A549 (cell line): ENCODE data around the gene MUC2. TPM values are rescaled to one million over a fixed set of nuclear protein-coding genes. Genes with fewer than 3 reads are reported as not detected.
A peak's percentile ranks its signal among the peaks of the same experiment; 100 is the strongest.

Experiments used
- ATAC-seq, 2 experiments: fragments of 200-7000 bp in 1 of 2; fragments of >200 bp in 1 of 2; cut with Nextera tagmentation in 1 of 2; cut with Tn5 transposase in 1 of 2; 3 replicates each; pipeline versions ENCODE4 v1.8.0 to v1.9.1; 2018 to 2020; ENCODE audit warnings: mild to moderate bottlenecking in 1 of 2, moderate library complexity in 1 of 2
- CTCF ChIA-PET: fragments of 300-600 bp; sonication (Branson Sonifier 250); formaldehyde crosslinking; extraction: SDS; loops from one replicate; lab custom pipeline; 2021; ENCODE audit warnings: antibody characterized with exemption, inconsistent platforms; lab: Yijun Ruan, JAX
- POLR2A ChIA-PET: fragments of 350-600 bp; formaldehyde crosslinking; extraction: SDS; loops from one replicate; lab custom pipeline; 2021; ENCODE audit warnings: antibody characterized with exemption, inconsistent platforms; lab: Yijun Ruan, JAX
- DNase-seq, 2 experiments: peaks; one replicate each; pipeline versions ENCODE4 v3.0.0 to v3.0.0-alpha.2; 2011 to 2016; ENCODE audit warnings: low read depth in 1 of 2, low spot score in 1 of 2
- FAIRE-seq: peaks from 2 replicates; lab custom pipeline; 2011; peaks lifted over from hg19 to GRCh38; lab: Jason Lieb, UNC
- H3K27ac ChIP-seq, 2 experiments: fragments of >200 bp; sonication (Bioruptor Twin); formaldehyde crosslinking; 3 replicates each; pipeline ENCODE4 v1.5.1; 2016 to 2017
- H3K4me1 ChIP-seq: fragments of >200 bp; sonication (Bioruptor Twin); formaldehyde crosslinking; 3 replicates; pipeline ENCODE4 v1.6.1; 2016
- H3K4me2 ChIP-seq: fragments of >200 bp; sonication (Bioruptor Twin); formaldehyde crosslinking; 3 replicates; pipeline ENCODE4 v1.6.1; 2016
- H3K4me3 ChIP-seq: fragments of >200 bp; sonication (Bioruptor Twin); formaldehyde crosslinking; 3 replicates; pipeline ENCODE4 v1.5.1; 2016
- H3K9me3 ChIP-seq: fragments of >200 bp; sonication (Bioruptor Twin); formaldehyde crosslinking; 3 replicates; pipeline ENCODE4 v1.6.1; 2016
- CBX8 ChIP-seq: fragments of 200-600 bp; sonication (generic); IDR thresholded peaks from 2 replicates; pipeline ENCODE4 v1.6.1; 2016
- CHD2 ChIP-seq: fragments of 150-350 bp; IDR thresholded peaks from 2 replicates; pipeline ENCODE4 v1.6.1; 2014; ENCODE audit warnings: low read length; ENCODE audit not compliant: partially characterized antibody
- EHF ChIP-seq: fragments of 250-450 bp; sonication (Bioruptor Pico); IDR thresholded peaks from 2 replicates; pipeline ENCODE4 v1.5.0; 2020; ENCODE audit warnings: mild to moderate bottlenecking
- EHMT2 ChIP-seq: fragments of 200-600 bp; sonication (generic); IDR thresholded peaks from 2 replicates; pipeline ENCODE4 v1.6.1; 2016; ENCODE audit warnings: antibody characterized with exemption, low read depth, mild to moderate bottlenecking, moderate library complexity
- ESRRA ChIP-seq: fragments of 150-350 bp; IDR thresholded peaks from 2 replicates; pipeline ENCODE4 v1.6.1; 2014; ENCODE audit warnings: mild to moderate bottlenecking, low read length, borderline replicate concordance
- FOSL2 ChIP-seq, 2 experiments: fragments of 450-650 bp in 1 of 2; fragments of >200 bp in 1 of 2; sonication (Bioruptor Twin) in 1 of 2; formaldehyde crosslinking; IDR thresholded peaks; 2 replicates each; pipeline versions ENCODE4 v1.5.0 to v1.6.1; 2016 to 2020; ENCODE audit warnings: mild to moderate bottlenecking in 1 of 2, moderate library complexity in 1 of 2
- GATA3 ChIP-seq: IDR thresholded peaks from 2 replicates; pipeline ENCODE4 v1.6.1; 2012; ENCODE audit warnings: borderline replicate concordance
- HDAC2 ChIP-seq: fragments of 200-600 bp; sonication (generic); IDR thresholded peaks from 2 replicates; pipeline ENCODE4 v1.6.1; 2016
- HEYL ChIP-seq: fragments of 250-450 bp; sonication (Bioruptor Pico); IDR thresholded peaks from 2 replicates; pipeline ENCODE4 v1.8.0; 2021; ENCODE audit warnings: mild to moderate bottlenecking, moderate library complexity
- HOXB13 ChIP-seq: fragments of 250-450 bp; sonication (Bioruptor Pico); IDR thresholded peaks from 2 replicates; pipeline ENCODE4 v1.5.0; 2020; ENCODE audit warnings: low read depth, mild to moderate bottlenecking, moderate library complexity
- HOXB5 ChIP-seq: fragments of 250-450 bp; sonication (Bioruptor Pico); IDR thresholded peaks from 2 replicates; pipeline ENCODE4 v1.5.0; 2020; ENCODE audit warnings: mild to moderate bottlenecking, moderate library complexity
- JUNB ChIP-seq: fragments of >200 bp; sonication (Bioruptor Twin); formaldehyde crosslinking; IDR thresholded peaks from 2 replicates; pipeline ENCODE4 v1.6.1; 2016
- MAFK ChIP-seq: fragments of 450-650 bp; IDR thresholded peaks from 2 replicates; pipeline ENCODE4 v1.6.1; 2014; ENCODE audit not compliant: partially characterized antibody
- MYC ChIP-seq: IDR thresholded peaks from 2 replicates; pipeline ENCODE4 v1.6.1; 2012; ENCODE audit warnings: mild to moderate bottlenecking, inconsistent platforms, low read length, improper control_type of control experiment, borderline replicate concordance
- NPAS2 ChIP-seq: fragments of 250-450 bp; sonication (Bioruptor Pico); IDR thresholded peaks from 2 replicates; pipeline ENCODE4 v1.8.0; 2022; ENCODE audit warnings: mild to moderate bottlenecking, moderate library complexity, borderline replicate concordance
- NR3C1 ChIP-seq: fragments of >200 bp; sonication (Bioruptor Twin); formaldehyde crosslinking; IDR thresholded peaks from 3 replicates; pipeline ENCODE4 v1.6.1; 2017
- PHF8 ChIP-seq: fragments of 200-600 bp; sonication (generic); IDR thresholded peaks from 2 replicates; pipeline ENCODE4 v1.6.1; 2016; ENCODE audit warnings: low read depth, mild to moderate bottlenecking, antibody characterized with exemption, moderate library complexity, borderline replicate concordance
- POLR2A ChIP-seq: IDR thresholded peaks from 2 replicates; pipeline ENCODE4 v1.6.1; 2012; ENCODE audit warnings: mild to moderate bottlenecking, low read length
- POLR2AphosphoS2 ChIP-seq: conservative IDR thresholded peaks from 2 replicates; pipeline ENCODE4 v1.6.1; 2012; ENCODE audit warnings: low read length, improper control_type of control experiment, inconsistent platforms
- RFX5 ChIP-seq: fragments of 450-650 bp; IDR thresholded peaks from 2 replicates; pipeline ENCODE4 v1.7.1; 2014; ENCODE audit warnings: antibody characterized with exemption, mild to moderate bottlenecking, moderate library complexity
- RNF2 ChIP-seq: fragments of 200-600 bp; sonication (generic); IDR thresholded peaks from 2 replicates; pipeline ENCODE4 v1.6.1; 2016; ENCODE audit warnings: low read depth, mild to moderate bottlenecking, antibody characterized with exemption, moderate library complexity, borderline replicate concordance
- SREBF2 ChIP-seq: fragments of 450-650 bp; IDR thresholded peaks from 2 replicates; pipeline ENCODE4 v1.6.1; 2014; ENCODE audit warnings: mild to moderate bottlenecking, moderate library complexity
- TFCP2L1 ChIP-seq: fragments of 250-450 bp; sonication (Bioruptor Pico); IDR thresholded peaks from 2 replicates; pipeline ENCODE4 v1.5.0; 2021; ENCODE audit warnings: mild to moderate bottlenecking
- WGBS: methylation state at CpG from one replicate; pipeline ENCODE4 v1.1.6; 2017; ENCODE audit errors: missing lambda C conversion rate; 5-methylcytosine and 5-hydroxymethylcytosine counted together
- polyA plus RNA-seq, 4 experiments: library from polyadenylated mRNA; depleted of rRNA in 3 of 4; stranded (reverse); fragments of >200 nt; fragmentation: RNase III in 1 of 4; extraction: RNeasy Plus Mini Kit Qiagen cat#74134 plus additional on column Dnase treatment in 1 of 4; gene quantifications; 2 replicates in 3 of 4; 3 replicates in 1 of 4; pipeline ENCODE4 v1.2.3, GENCODE V29; 2011 to 2017
- TF ChIP-seq, protein P1 (sequence below): fragments of 150-350 bp; IDR thresholded peaks from 2 replicates; pipeline ENCODE4 v1.6.1; 2014; ENCODE audit warnings: low read depth, mild to moderate bottlenecking, low read length
- TF ChIP-seq, protein P2 (sequence below): fragments of 250-450 bp; sonication (Bioruptor Pico); IDR thresholded peaks from 2 replicates; pipeline ENCODE4 v1.5.0; 2021; ENCODE audit warnings: mild to moderate bottlenecking, moderate library complexity, borderline replicate concordance
- TF ChIP-seq, protein P3 (sequence below): fragments of >200 bp; sonication (Bioruptor Twin); formaldehyde crosslinking; IDR thresholded peaks from 3 replicates; pipeline ENCODE4 v1.5.1; 2016
- TF ChIP-seq, protein P4 (sequence below): fragments of 200-600 bp; sonication (generic); IDR thresholded peaks from 2 replicates; pipeline ENCODE4 v1.6.1; 2016; ENCODE audit warnings: antibody characterized with exemption, mild to moderate bottlenecking, moderate library complexity

The MUC2 gene
- polyA plus RNA-seq, 2 of the 4 experiments (the other 2 are of a cell fraction): 0.01 to 0.03 TPM

DNA sequence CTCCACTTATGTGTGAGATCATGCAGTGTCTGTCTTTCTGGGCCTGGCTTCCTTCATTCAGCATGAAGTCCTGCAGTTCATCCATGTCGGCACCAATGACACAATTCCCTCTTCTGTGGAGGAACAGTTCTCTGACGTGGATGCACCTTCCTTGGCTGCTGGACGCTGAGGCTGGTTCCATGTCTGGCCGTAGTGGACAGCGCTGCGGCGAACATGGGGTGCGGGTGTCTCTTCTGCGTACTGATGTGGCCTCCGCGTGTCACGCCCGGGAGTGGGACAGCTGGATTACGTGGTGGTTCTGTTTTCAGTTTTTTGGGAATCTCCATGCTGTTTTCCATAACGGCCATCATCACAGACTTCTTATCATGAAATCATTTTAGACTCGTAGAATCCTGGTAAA, 16.9 kb upstream of the MUC2 start:
- FAIRE-seq (no peak), DNase-seq (no peak), ATAC-seq (no peak)
- H3K4me3 ChIP-seq: no peak overlapping the region
- no peak for TF ChIP-seq RFX5
- TF ChIP-seq, protein P1, sequence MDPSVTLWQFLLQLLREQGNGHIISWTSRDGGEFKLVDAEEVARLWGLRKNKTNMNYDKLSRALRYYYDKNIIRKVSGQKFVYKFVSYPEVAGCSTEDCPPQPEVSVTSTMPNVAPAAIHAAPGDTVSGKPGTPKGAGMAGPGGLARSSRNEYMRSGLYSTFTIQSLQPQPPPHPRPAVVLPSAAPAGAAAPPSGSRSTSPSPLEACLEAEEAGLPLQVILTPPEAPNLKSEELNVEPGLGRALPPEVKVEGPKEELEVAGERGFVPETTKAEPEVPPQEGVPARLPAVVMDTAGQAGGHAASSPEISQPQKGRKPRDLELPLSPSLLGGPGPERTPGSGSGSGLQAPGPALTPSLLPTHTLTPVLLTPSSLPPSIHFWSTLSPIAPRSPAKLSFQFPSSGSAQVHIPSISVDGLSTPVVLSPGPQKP: no peak
- TF ChIP-seq, protein P2, sequence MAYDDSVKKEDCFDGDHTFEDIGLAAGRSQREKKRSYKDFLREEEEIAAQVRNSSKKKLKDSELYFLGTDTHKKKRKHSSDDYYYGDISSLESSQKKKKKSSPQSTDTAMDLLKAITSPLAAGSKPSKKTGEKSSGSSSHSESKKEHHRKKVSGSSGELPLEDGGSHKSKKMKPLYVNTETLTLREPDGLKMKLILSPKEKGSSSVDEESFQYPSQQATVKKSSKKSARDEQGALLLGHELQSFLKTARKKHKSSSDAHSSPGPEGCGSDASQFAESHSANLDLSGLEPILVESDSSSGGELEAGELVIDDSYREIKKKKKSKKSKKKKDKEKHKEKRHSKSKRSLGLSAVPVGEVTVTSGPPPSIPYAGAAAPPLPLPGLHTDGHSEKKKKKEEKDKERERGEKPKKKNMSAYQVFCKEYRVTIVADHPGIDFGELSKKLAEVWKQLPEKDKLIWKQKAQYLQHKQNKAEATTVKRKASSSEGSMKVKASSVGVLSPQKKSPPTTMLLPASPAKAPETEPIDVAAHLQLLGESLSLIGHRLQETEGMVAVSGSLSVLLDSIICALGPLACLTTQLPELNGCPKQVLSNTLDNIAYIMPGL: no peak
- TF ChIP-seq HDAC2: no peak
- TF ChIP-seq FOSL2 (IDR thresholded peaks at IDR 0.05): no peak
- TF ChIP-seq FOSL2 (CRISPR knock-in tag; IDR thresholded peaks at IDR 0.05): no peak
- TF ChIP-seq RNF2: no peak
- TF ChIP-seq NPAS2 (CRISPR knock-in tag): no peak
- TF ChIP-seq HOXB5 (CRISPR knock-in tag): no peak
- TF ChIP-seq NR3C1: no peak
- TF ChIP-seq MAFK: no peak
- no peak for TF ChIP-seq SREBF2
- TF ChIP-seq EHMT2: no peak
- peaks cover 14% of the 10 kb centered on the region for H3K9me3 ChIP-seq
- H3K27ac ChIP-seq: no peak overlapping the region
- no peak overlapping the region for H3K4me2 ChIP-seq
- WGBS: 96% methylated on average over 16 of the region's 16 CpGs
- H3K4me1 ChIP-seq: peaks cover 41% of the 10 kb centered on the region
- ChIA-PET CTCF (no interaction called here), POLR2A (interaction anchor here (0.7 kb wide), 1 partner anchor 147 kb away, joined by 4 read pairs; the partner anchor contains the start of gene CHID1)

DNA sequence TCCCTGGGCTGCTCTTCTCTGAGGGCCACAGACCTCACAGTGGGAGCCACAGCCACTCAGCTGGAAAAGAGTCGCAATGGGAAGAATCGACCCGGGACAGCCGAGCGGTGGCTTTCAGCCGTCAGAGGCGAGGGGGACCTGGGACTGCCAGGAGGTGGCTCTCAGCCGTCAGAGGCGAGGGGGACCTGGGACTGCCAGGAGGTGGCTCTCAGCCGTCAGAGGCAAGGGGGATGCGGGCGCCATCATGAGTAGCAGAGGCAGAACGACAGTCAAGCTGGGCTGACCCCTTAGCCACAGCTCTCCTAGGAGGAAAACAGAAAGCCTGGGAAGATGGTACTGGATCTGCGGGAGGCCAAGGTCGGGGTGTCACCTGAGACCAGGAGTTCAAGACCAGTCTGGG, 14.9 kb upstream of the MUC2 start:
- peaks cover 22% of the 10 kb centered on the region for H3K4me1 ChIP-seq
- TF ChIP-seq, protein P3, sequence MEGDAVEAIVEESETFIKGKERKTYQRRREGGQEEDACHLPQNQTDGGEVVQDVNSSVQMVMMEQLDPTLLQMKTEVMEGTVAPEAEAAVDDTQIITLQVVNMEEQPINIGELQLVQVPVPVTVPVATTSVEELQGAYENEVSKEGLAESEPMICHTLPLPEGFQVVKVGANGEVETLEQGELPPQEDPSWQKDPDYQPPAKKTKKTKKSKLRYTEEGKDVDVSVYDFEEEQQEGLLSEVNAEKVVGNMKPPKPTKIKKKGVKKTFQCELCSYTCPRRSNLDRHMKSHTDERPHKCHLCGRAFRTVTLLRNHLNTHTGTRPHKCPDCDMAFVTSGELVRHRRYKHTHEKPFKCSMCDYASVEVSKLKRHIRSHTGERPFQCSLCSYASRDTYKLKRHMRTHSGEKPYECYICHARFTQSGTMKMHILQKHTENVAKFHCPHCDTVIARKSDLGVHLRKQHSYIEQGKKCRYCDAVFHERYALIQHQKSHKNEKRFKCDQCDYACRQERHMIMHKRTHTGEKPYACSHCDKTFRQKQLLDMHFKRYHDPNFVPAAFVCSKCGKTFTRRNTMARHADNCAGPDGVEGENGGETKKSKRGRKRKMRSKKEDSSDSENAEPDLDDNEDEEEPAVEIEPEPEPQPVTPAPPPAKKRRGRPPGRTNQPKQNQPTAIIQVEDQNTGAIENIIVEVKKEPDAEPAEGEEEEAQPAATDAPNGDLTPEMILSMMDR: no peak
- TF ChIP-seq CHD2 (no peak), POLR2AphosphoS2 (no peak), GATA3 (no peak), HEYL (CRISPR knock-in tag) (no peak), POLR2A (no peak), JUNB (no peak), ESRRA (no peak), PHF8 (no peak), EHF (CRISPR knock-in tag) (no peak), MYC (no peak), TFCP2L1 (CRISPR knock-in tag) (no peak), MAFK (no peak), CBX8 (no peak), HOXB13 (CRISPR knock-in tag) (no peak), NPAS2 (CRISPR knock-in tag) (no peak)
- TF ChIP-seq, protein P4, sequence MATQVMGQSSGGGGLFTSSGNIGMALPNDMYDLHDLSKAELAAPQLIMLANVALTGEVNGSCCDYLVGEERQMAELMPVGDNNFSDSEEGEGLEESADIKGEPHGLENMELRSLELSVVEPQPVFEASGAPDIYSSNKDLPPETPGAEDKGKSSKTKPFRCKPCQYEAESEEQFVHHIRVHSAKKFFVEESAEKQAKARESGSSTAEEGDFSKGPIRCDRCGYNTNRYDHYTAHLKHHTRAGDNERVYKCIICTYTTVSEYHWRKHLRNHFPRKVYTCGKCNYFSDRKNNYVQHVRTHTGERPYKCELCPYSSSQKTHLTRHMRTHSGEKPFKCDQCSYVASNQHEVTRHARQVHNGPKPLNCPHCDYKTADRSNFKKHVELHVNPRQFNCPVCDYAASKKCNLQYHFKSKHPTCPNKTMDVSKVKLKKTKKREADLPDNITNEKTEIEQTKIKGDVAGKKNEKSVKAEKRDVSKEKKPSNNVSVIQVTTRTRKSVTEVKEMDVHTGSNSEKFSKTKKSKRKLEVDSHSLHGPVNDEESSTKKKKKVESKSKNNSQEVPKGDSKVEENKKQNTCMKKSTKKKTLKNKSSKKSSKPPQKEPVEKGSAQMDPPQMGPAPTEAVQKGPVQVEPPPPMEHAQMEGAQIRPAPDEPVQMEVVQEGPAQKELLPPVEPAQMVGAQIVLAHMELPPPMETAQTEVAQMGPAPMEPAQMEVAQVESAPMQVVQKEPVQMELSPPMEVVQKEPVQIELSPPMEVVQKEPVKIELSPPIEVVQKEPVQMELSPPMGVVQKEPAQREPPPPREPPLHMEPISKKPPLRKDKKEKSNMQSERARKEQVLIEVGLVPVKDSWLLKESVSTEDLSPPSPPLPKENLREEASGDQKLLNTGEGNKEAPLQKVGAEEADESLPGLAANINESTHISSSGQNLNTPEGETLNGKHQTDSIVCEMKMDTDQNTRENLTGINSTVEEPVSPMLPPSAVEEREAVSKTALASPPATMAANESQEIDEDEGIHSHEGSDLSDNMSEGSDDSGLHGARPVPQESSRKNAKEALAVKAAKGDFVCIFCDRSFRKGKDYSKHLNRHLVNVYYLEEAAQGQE: no peak
- TF ChIP-seq, protein P1: no peak
- peaks cover 14% of the 10 kb centered on the region for H3K9me3 ChIP-seq
- no peak for ATAC-seq
- H3K4me3 ChIP-seq: no peak overlapping the region
- DNase-seq: no peak
- 94% methylated on average over 15 of the region's 15 CpGs for WGBS
- CTCF ChIA-PET: interaction anchor here (1.5 to 4.3 kb wide), 2 partner anchors 9 to 211 kb away, joined by 3 to 28 read pairs; no protein-coding TSS in a partner anchor
- POLR2A ChIA-PET: no interaction called here
- H3K27ac ChIP-seq: peak overlapping the region; percentile 68 to 82; a peak in 5 of 6 replicates
- no peak for FAIRE-seq
- H3K4me2 ChIP-seq: no peak overlapping the region
